ENCODE data around the gene FYB2. TPM values are rescaled to one million over a fixed set of nuclear protein-coding genes. Genes with fewer than 3 reads are reported as not detected.

FYB2 gene
- total RNA-seq, 1 experiment from 2014 or later = 0.48 TPM

DNA sequence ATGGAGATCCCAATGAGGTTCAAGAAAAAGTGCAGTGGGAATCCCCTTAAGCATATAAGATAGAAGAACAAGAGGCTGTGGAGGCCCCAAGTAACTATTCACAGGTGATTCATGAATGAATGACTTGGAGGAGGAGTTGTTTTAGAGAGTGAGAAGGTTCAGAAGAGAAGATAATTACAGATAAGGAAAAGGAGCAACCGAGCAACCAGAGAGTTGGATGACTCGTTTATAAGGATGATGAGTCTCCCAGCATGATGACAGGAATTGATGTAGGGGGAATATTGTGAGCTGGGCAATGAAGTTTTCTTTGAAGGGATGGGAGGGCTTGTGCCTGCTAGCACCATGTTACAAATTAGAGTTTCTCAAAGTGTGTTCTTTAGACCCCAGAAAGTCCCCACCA is 45.2 kb upstream of the FYB2 start:
- no peak overlapping the region for H3K27ac Mint-ChIP-seq
- Histone ChIP-seq H3K79me2 (ENCODE audit: insufficient read depth, low read length) (no peaks in the 10 kb centered on the region), H4K5ac (ENCODE audit: insufficient read length, low read depth, low read length) (no peak overlapping the region), H2BK12ac (ENCODE audit: insufficient read length, low read depth, low read length) (no peak overlapping the region), H2AK5ac (ENCODE audit: insufficient read length, low read length) (no peak overlapping the region), H3K23ac (ENCODE audit: insufficient read length, low read depth, low read length) (no peak overlapping the region), H3K23me2 (ENCODE audit: insufficient read length, low read depth, low read length, poor library complexity, severe bottlenecking) (no peaks in the 10 kb centered on the region), H2BK120ac (ENCODE audit: low read depth, low read length, poor library complexity, severe bottlenecking) (no peak overlapping the region), H3K4me2 (ENCODE audit: insufficient read depth, insufficient read length, low read length) (no peak overlapping the region), H3K4me1 (ENCODE audit: insufficient read depth, low read length) (no peaks in the 10 kb centered on the region), H3K14ac (ENCODE audit: insufficient read depth, low read length) (no peak overlapping the region), H3K79me1 (ENCODE audit: insufficient read depth, low read depth, low read length, poor library complexity, severe bottlenecking) (no peaks in the 10 kb centered on the region), H3K27me3 (ENCODE audit: insufficient read depth, low read length) (no peaks in the 10 kb centered on the region), H3K27ac (ENCODE audit: insufficient read length, low read depth, low read length) (no peak overlapping the region), H2AFZ (ENCODE audit: low read length) (no peak overlapping the region), H4K91ac (ENCODE audit: insufficient read length, low read depth, low read length) (no peak overlapping the region), H2BK15ac (ENCODE audit: low read depth, low read length) (no peak overlapping the region), H4K8ac (replicated peaks; ENCODE audit: insufficient read length, low read depth, low read length) (no peak overlapping the region), H3K18ac (ENCODE audit: insufficient read length, low read depth, low read length) (no peak overlapping the region), H3K4ac (ENCODE audit: low read depth, low read length) (no peak overlapping the region), H3K56ac (ENCODE audit: insufficient read length, low read depth, low read length) (no peak overlapping the region), H4K20me1 (ENCODE audit: control insufficient read depth, insufficient read depth, insufficient read length) (no peaks in the 10 kb centered on the region), H3T11ph (ENCODE audit: low read length) (no peak overlapping the region), H3K9me3 (ENCODE audit: control insufficient read depth, low read depth, low read length) (no peaks in the 10 kb centered on the region), H3K9ac (ENCODE audit: extremely low read depth, insufficient read length, low read length) (no peak overlapping the region), H2BK20ac (ENCODE audit: low read depth, low read length, poor library complexity, severe bottlenecking) (no peak overlapping the region), H2BK5ac (ENCODE audit: insufficient read length, low read length) (no peak overlapping the region)
- no CpG with 5 or more reads among the region's 2 CpGs for WGBS (ENCODE audit: extremely low coverage, insufficient read length, low lambda C conversion rate)
- no peaks in the 10 kb centered on the region for H3K9me3 Mint-ChIP-seq
- H3K4me3 Mint-ChIP-seq = no peak overlapping the region
- no peaks in the 10 kb centered on the region for H3K4me1 Mint-ChIP-seq
- TF ChIP-seq, protein P1, sequence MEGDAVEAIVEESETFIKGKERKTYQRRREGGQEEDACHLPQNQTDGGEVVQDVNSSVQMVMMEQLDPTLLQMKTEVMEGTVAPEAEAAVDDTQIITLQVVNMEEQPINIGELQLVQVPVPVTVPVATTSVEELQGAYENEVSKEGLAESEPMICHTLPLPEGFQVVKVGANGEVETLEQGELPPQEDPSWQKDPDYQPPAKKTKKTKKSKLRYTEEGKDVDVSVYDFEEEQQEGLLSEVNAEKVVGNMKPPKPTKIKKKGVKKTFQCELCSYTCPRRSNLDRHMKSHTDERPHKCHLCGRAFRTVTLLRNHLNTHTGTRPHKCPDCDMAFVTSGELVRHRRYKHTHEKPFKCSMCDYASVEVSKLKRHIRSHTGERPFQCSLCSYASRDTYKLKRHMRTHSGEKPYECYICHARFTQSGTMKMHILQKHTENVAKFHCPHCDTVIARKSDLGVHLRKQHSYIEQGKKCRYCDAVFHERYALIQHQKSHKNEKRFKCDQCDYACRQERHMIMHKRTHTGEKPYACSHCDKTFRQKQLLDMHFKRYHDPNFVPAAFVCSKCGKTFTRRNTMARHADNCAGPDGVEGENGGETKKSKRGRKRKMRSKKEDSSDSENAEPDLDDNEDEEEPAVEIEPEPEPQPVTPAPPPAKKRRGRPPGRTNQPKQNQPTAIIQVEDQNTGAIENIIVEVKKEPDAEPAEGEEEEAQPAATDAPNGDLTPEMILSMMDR (conservative IDR thresholded peaks at IDR 0.05) = no peak
- H3K27me3 Mint-ChIP-seq (ENCODE audit: low read depth) = no peaks in the 10 kb centered on the region; the same call in 1 of the 2 replicates
- DNase-seq = no peak
- H3K36me3 Mint-ChIP-seq (ENCODE audit: insufficient read depth in 1 of 3, low read depth in 3 of 3) = no peaks in the 10 kb centered on the region

Data from H9 (cell line).